GM23248 (cell line): ENCODE data around the gene RANBP9. TPM values are rescaled to one million over a fixed set of nuclear protein-coding genes. Genes with fewer than 3 reads are reported as not detected.
A peak's percentile ranks its signal among the peaks of the same experiment; 100 is the strongest.

ENCODE experiments used
- DNase-seq: peaks from one replicate; pipeline ENCODE4 v3.0.0-alpha.2; 2015
- H2AFZ ChIP-seq: fragments of 200-600 bp; sonication (generic); 2 replicates; pipeline ENCODE4 v1.6.1; 2016; ENCODE audit warnings: antibody characterized with exemption
- H3F3A ChIP-seq: fragments of 200-600 bp; sonication (generic); 2 replicates; pipeline ENCODE4 v1.6.1; 2016; ENCODE audit warnings: mild to moderate bottlenecking, antibody characterized with exemption, mixed run types; ENCODE audit not compliant: insufficient read depth
- H3K27ac ChIP-seq: fragments of 200-600 bp; sonication (generic); 2 replicates; pipeline ENCODE4 v1.5.1; 2016; ENCODE audit warnings: mild to moderate bottlenecking
- H3K27me3 ChIP-seq: fragments of 200-600 bp; sonication (generic); replicated peaks from 2 replicates; pipeline ENCODE4 v1.6.1; 2016; ENCODE audit warnings: mild to moderate bottlenecking; ENCODE audit not compliant: insufficient read depth
- H3K36me3 ChIP-seq: fragments of 200-600 bp; sonication (generic); 2 replicates; pipeline ENCODE4 v1.6.1; 2016; ENCODE audit warnings: low read depth, mild to moderate bottlenecking
- H3K4me1 ChIP-seq: fragments of 200-600 bp; sonication (generic); 2 replicates; pipeline ENCODE4 v1.6.1; 2016; ENCODE audit warnings: mild to moderate bottlenecking; ENCODE audit not compliant: insufficient read depth
- H3K4me2 ChIP-seq: fragments of 200-600 bp; sonication (generic); one replicate; pipeline ENCODE4 v1.6.1; 2016; ENCODE audit warnings: mild to moderate bottlenecking; ENCODE audit not compliant: unreplicated experiment
- H3K4me3 ChIP-seq: fragments of 200-600 bp; sonication (generic); 2 replicates; pipeline ENCODE4 v1.5.1; 2016; ENCODE audit warnings: mild to moderate bottlenecking
- H3K79me2 ChIP-seq: fragments of 200-600 bp; sonication (generic); 2 replicates; pipeline ENCODE4 v1.6.1; 2016; ENCODE audit warnings: mild to moderate bottlenecking; ENCODE audit not compliant: insufficient read depth
- H3K9ac ChIP-seq: fragments of 200-600 bp; sonication (generic); 2 replicates; pipeline ENCODE4 v1.6.1; 2016; ENCODE audit warnings: mild to moderate bottlenecking
- H3K9me2 ChIP-seq: fragments of 200-600 bp; sonication (generic); 2 replicates; pipeline ENCODE4 v1.6.1; 2016; ENCODE audit warnings: mixed run types, mild to moderate bottlenecking, moderate library complexity; ENCODE audit not compliant: insufficient read depth
- H3K9me3 ChIP-seq: fragments of 200-600 bp; sonication (generic); one replicate; pipeline ENCODE4 v1.6.1; 2017; ENCODE audit warnings: low read depth
- H4K20me1 ChIP-seq: fragments of 200-600 bp; sonication (generic); 2 replicates; pipeline ENCODE4 v1.6.0; 2016; ENCODE audit not compliant: insufficient read depth
- EZH2 ChIP-seq: fragments of 200-600 bp; sonication (generic); IDR thresholded peaks from 2 replicates; pipeline ENCODE4 v1.6.1; 2018; ENCODE audit warnings: antibody characterized with exemption, mild to moderate bottlenecking; ENCODE audit not compliant: insufficient read depth, poor library complexity, severe bottlenecking
- EZH2phosphoT487 ChIP-seq: fragments of 200-600 bp; sonication (generic); IDR thresholded peaks from 2 replicates; pipeline ENCODE4 v1.6.1; 2018; ENCODE audit warnings: antibody characterized with exemption, moderate library complexity, mild to moderate bottlenecking, low read depth; ENCODE audit not compliant: insufficient read depth
- WGBS, 2 experiments: methylation state at CpG; one replicate each; pipeline ENCODE4 v1.1.6; 2015 to 2017; ENCODE audit warnings: low lambda C conversion rate in 2 of 2, low coverage in 1 of 2; ENCODE audit errors: missing lambda C conversion rate in 2 of 2; 5-methylcytosine and 5-hydroxymethylcytosine counted together
- in situ Hi-C: fragments of 300-500 bp; cut with MboI; formaldehyde crosslinking; loops from 2 replicates; pipeline ENCODE4 v1.15.0; 2020
- polyA plus RNA-seq: library from polyadenylated mRNA; unstranded; fragments of >200 nt; fragmentation: Nextera tagmentation; extraction: Ambion mirVana; gene quantifications from 2 replicates; pipeline ENCODE4 v1.2.1, GENCODE V29; 2016
- total RNA-seq: library from RNA; depleted of rRNA; stranded (reverse); fragments of >200 nt; shearing (Covaris generic); gene quantifications from 2 replicates; pipeline ENCODE4 v1.2.3, GENCODE V29; 2014

The RANBP9 gene
- total and polyA plus RNA-seq, 2 experiments from 2014 or later, result 8.0 to 29.8 TPM

DNA sequence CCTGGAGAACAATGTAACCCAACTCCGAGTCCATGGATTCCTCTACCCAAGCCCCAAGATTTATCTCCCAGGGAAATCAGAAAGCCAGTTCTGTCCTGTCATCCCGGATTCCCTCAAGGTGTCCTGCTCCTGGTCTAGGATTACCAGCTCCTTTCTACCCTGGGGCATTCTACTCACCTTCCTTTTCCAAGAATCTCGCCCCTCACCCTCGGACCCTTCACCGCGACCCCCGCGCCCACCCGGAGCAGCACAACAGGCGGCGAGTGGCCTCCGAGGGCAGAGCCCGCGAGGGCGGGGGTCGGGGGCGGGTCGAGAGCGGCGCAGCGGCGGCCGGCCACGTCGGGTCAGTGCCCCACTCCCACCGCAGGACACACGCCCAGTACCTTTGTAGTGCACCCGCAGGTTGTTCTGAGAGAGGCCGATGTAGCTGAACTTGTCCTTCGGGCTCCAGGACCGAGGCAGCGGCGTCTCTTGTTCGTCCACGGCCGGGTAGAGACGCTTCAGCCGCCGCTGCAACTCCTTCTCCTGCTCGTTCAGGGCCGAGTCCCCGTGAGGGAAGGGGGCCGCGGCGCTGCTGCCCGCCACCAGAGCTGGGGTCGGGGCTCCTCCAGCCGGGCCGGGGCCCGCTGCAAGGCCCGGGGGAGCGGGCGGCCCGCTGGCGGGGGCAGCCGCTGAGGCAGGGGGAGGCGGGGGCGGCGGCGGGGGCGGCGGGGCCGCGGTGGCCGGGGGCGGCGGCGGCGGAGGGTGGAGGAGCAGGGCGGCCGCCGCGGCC, 897 bp downstream of the RANBP9 start:
- H3K9me2 ChIP-seq, result no peaks in the 10 kb centered on the region
- in situ Hi-C loops, result no loop called here
- H3K9ac ChIP-seq, result peak overlapping the region; percentile 92
- peaks cover 52% of the 10 kb centered on the region for H3K79me2 ChIP-seq
- H3K36me3 ChIP-seq, result no peaks in the 10 kb centered on the region
- peak; percentile 62 for DNase-seq
- no peaks in the 10 kb centered on the region for H3K9me3 ChIP-seq
- peak overlapping the region; percentile 99 for H3K4me3 ChIP-seq
- no peaks in the 10 kb centered on the region for H3K27me3 ChIP-seq
- peaks cover 30% of the 10 kb centered on the region for H3F3A ChIP-seq
- no peak for TF ChIP-seq EZH2phosphoT487
- no peak for TF ChIP-seq EZH2
- peak overlapping the region; percentile 68 for H2AFZ ChIP-seq
- H3K4me2 ChIP-seq, result peak overlapping the region; percentile 89
- WGBS, 2 experiments, result 1% methylated on average over 32 to 67 of the region's 73 CpGs
- H3K27ac ChIP-seq, result peak overlapping the region; percentile 87
- H3K4me1 ChIP-seq, result peaks cover 24% of the 10 kb centered on the region
- no peaks in the 10 kb centered on the region; the same call in 1 of the 2 replicates for H4K20me1 ChIP-seq

DNA sequence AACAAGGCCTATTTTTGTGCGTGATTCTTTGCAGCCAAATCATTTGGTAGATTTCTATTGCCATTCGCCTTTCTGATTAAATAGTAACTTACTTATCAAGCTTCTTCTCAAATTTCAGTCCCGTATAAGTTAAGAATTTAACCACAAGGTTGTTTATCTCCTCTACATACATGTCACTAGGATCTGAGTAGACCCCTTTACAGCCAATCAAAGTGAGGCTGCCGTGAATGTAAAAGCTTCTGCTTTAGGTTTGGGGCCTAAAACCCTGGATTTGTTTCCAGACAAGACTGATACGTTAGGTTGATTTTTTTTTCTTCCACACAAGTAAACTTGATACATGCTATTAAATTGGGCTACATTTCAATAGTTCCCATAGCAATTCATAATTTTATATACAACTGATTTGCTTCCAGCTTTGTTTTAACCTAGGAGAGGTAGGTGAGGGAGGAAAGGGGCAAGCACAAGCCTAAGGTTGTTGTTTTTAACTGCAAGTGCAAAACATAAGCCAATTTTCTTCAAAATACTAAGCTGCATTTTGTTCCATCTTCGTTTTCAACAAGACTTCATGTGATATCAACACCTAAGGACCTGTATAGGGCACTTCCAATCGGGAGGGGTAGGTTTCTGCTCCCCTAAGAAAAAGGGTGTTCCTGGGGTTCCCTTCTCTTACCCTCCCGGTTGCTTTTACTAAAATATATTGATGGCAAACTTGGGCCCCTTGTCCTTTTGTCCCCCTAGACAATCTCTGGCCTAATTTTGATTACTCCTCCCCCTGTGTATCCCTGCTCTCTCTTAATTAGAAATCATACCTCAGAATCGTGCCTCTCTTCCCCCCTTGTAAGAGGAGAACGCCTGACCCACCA, 1.7 kb downstream of the RANBP9 start:
- in situ Hi-C loops, result no loop called here
- peak overlapping the region; percentile 68 for H2AFZ ChIP-seq
- peak overlapping the region; percentile 99 for H3K4me3 ChIP-seq
- H3K9ac ChIP-seq, result peak overlapping the region; percentile 92
- peak overlapping the region; percentile 77 for H3K27ac ChIP-seq
- no peaks in the 10 kb centered on the region for H3K27me3 ChIP-seq
- no peaks in the 10 kb centered on the region for H3K9me2 ChIP-seq
- WGBS, 2 experiments, result 1 to 2% methylated on average over 10 of the region's 10 CpGs
- no peaks in the 10 kb centered on the region for H3K9me3 ChIP-seq
- H3K4me1 ChIP-seq, result peaks cover 24% of the 10 kb centered on the region
- H3F3A ChIP-seq, result peaks cover 30% of the 10 kb centered on the region
- peak; percentile 59 for DNase-seq
- TF ChIP-seq EZH2phosphoT487 (no peak), EZH2 (no peak)
- H3K4me2 ChIP-seq, result peak overlapping the region; percentile 89
- no peaks in the 10 kb centered on the region; the same call in 1 of the 2 replicates for H4K20me1 ChIP-seq
- peaks cover 60% of the 10 kb centered on the region for H3K79me2 ChIP-seq
- H3K36me3 ChIP-seq, result no peaks in the 10 kb centered on the region

DNA sequence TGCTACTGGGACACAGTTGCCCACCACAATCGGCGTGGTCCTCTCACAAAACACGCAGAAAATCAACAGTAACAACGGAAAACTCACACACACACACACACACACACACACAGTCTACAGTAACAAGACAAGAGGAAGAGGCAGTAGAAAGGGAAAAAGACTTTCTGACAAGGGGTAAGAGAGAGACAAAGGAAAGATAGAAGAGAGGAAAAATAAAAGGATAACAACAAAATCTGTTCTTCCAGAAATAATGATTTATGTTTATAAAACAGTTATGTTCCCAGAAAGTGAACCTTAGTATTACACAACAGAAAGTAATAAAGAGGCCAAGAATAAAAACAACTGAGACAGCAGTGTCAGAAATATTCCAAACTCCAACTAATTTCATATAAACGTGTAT, 2.9 kb downstream of the RANBP9 start:
- DNase-seq, result peak; percentile 36
- H3F3A ChIP-seq, result peaks cover 30% of the 10 kb centered on the region
- 0 to 2% methylated on average over 5 of the region's 5 CpGs for WGBS, 2 experiments
- H4K20me1 ChIP-seq, result no peaks in the 10 kb centered on the region; the same call in 1 of the 2 replicates
- H3K27me3 ChIP-seq, result no peaks in the 10 kb centered on the region
- peak overlapping the region; percentile 9; the same call in 1 of the 2 replicates for H2AFZ ChIP-seq
- H3K9me2 ChIP-seq, result no peaks in the 10 kb centered on the region
- peak overlapping the region; percentile 89 for H3K4me2 ChIP-seq
- H3K9ac ChIP-seq, result peak overlapping the region; percentile 92
- no peaks in the 10 kb centered on the region for H3K9me3 ChIP-seq
- H3K4me3 ChIP-seq, result peak overlapping the region; percentile 99
- peaks cover 24% of the 10 kb centered on the region for H3K4me1 ChIP-seq
- TF ChIP-seq EZH2phosphoT487 (no peak), EZH2 (no peak)
- in situ Hi-C loops, result no loop called here
- peak overlapping the region; percentile 77 for H3K27ac ChIP-seq
- H3K36me3 ChIP-seq, result no peaks in the 10 kb centered on the region
- peaks cover 72% of the 10 kb centered on the region for H3K79me2 ChIP-seq

DNA sequence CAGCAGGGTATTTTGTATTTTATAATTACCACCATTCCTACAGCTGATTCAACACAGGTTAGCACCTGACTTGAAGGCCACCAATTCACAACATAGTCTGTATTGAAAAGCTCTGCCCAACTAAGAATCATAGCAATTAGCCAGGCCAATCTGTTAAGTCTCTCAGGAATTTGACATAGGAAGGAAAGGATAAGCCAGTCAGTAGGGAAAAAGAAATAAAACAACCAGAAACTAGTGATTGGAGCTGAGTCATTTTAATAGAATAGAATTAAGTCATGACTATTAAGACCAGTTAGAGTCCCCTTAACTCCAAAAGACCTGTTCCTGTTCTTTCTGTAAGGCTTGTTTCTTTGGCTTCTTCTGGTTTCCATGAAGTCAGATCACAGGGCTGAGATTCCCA, 8.1 kb downstream of the RANBP9 start:
- no peaks in the 10 kb centered on the region; the same call in 1 of the 2 replicates for H4K20me1 ChIP-seq

More for the DNA sequence above, 8.1 kb downstream of the RANBP9 start:
- no peaks in the 10 kb centered on the region for H3K27me3 ChIP-seq
- no peaks in the 10 kb centered on the region for H3F3A ChIP-seq
- no peaks in the 10 kb centered on the region for H3K9me2 ChIP-seq
- TF ChIP-seq EZH2 (no peak), EZH2phosphoT487 (no peak)
- H2AFZ ChIP-seq, result no peak overlapping the region
- no peak overlapping the region for H3K27ac ChIP-seq
- H3K4me2 ChIP-seq, result no peak overlapping the region
- H3K9ac ChIP-seq, result no peak overlapping the region
- no peaks in the 10 kb centered on the region for H3K9me3 ChIP-seq
- DNase-seq, result peak; percentile 17
- no peak overlapping the region for H3K4me3 ChIP-seq
- H3K36me3 ChIP-seq, result no peaks in the 10 kb centered on the region
- H3K79me2 ChIP-seq, result peaks cover 100% of the 10 kb centered on the region
- H3K4me1 ChIP-seq, result peaks cover 16% of the 10 kb centered on the region
- in situ Hi-C loops, result no loop called here
